Measurements from ENCODE around the gene C3orf33.

DNA sequence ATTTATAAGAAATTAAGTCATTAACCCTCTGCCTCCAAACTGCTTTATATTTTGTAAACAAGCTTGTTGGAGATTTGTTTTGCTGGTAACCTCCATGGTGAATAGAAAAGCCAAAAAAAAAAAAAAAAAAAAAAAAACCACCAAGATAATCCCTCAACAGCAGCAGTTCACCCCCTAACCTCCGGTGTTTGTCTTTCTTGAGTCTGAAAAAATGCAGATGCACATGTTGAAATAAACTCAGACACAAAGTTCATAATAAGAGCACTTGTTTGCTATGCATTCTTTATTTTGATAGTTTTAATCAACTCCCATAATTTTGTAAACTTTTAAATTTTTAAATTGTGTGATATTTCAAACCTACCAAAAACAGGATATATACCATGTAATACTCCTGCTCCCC is 59.4 kb downstream of the C3orf33 start:
- TF ChIP-seq, protein P1, sequence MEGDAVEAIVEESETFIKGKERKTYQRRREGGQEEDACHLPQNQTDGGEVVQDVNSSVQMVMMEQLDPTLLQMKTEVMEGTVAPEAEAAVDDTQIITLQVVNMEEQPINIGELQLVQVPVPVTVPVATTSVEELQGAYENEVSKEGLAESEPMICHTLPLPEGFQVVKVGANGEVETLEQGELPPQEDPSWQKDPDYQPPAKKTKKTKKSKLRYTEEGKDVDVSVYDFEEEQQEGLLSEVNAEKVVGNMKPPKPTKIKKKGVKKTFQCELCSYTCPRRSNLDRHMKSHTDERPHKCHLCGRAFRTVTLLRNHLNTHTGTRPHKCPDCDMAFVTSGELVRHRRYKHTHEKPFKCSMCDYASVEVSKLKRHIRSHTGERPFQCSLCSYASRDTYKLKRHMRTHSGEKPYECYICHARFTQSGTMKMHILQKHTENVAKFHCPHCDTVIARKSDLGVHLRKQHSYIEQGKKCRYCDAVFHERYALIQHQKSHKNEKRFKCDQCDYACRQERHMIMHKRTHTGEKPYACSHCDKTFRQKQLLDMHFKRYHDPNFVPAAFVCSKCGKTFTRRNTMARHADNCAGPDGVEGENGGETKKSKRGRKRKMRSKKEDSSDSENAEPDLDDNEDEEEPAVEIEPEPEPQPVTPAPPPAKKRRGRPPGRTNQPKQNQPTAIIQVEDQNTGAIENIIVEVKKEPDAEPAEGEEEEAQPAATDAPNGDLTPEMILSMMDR (IDR thresholded peaks at IDR 0.05), result no peak
- TF ChIP-seq POLR2A (IDR thresholded peaks at IDR 0.05), result no peak
- no peak for TF ChIP-seq EP300 (IDR thresholded peaks at IDR 0.05)

Data from gastroesophageal sphincter (tissue), 3 donors.